Heart left ventricle (tissue), 13 donors: Measurements from ENCODE around the gene HEMGN.

Experiments used
- POLR2A ChIP-seq, 2 donors: fragments of 450-650 bp; IDR thresholded peaks; one replicate each; pipeline ENCODE4 v1.6.1; 2017; ENCODE audit warnings: antibody characterized with exemption in 2 of 2, mild to moderate bottlenecking in 2 of 2, moderate library complexity in 2 of 2
- TF ChIP-seq, protein P1 (sequence below), 12 donors: fragments of 200-600 bp; sonication (generic) in 4 of 12; IDR thresholded peaks; one replicate each; pipeline versions ENCODE4 v1.5.0 to v1.8.0; 2018 to 2022; ENCODE audit warnings: antibody characterized with exemption in 12 of 12, mild to moderate bottlenecking in 5 of 12
- donor health status: ischemic (EF 13 %, LVEDD 7.1; RV severe dilation, severe dysfunction).
- donor health status: DM: no; HTN: yes; CAD: no.
- donor health status: DM: no; HTN: no; CAD: no.
- donor health status: ischemic (EF 25% LVEDD 6.9; RV normal size, moderate dysfunction).
- donor health status: ischemic (EF 25% LVEDD 5.7; RV mildly dilated, moderate dysfunction).
- donor health status: ischemic (EF 35%, LVEDD 5.7; RV mildly dilated, moderate dysfunction).
- donor health status: nonischemic (EF 11% LVEDD 7.7; RV severe dilation, severe dysfunction).
- donor health status: DM: yes; HTN: yes; CAD: no.
- donor health status: PGD.
- donor health status: ischemic (EF 29% LVEDD 5.4; RV normal size, mild dysfunction).
- donor health status: nonischemic (EF 23%, LVEDD 6.1; RV moderate dilation, normal function).

GRCh38 chr9:97940233-97940632, 2.3 kb upstream of the HEMGN start:
- TF ChIP-seq, protein P1, sequence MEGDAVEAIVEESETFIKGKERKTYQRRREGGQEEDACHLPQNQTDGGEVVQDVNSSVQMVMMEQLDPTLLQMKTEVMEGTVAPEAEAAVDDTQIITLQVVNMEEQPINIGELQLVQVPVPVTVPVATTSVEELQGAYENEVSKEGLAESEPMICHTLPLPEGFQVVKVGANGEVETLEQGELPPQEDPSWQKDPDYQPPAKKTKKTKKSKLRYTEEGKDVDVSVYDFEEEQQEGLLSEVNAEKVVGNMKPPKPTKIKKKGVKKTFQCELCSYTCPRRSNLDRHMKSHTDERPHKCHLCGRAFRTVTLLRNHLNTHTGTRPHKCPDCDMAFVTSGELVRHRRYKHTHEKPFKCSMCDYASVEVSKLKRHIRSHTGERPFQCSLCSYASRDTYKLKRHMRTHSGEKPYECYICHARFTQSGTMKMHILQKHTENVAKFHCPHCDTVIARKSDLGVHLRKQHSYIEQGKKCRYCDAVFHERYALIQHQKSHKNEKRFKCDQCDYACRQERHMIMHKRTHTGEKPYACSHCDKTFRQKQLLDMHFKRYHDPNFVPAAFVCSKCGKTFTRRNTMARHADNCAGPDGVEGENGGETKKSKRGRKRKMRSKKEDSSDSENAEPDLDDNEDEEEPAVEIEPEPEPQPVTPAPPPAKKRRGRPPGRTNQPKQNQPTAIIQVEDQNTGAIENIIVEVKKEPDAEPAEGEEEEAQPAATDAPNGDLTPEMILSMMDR (IDR thresholded peaks at IDR 0.05): no peak
- TF ChIP-seq POLR2A (IDR thresholded peaks at IDR 0.05): no peak
